ENCODE measurements around the gene PRIM2. TPM values are rescaled to one million over a fixed set of nuclear protein-coding genes. Genes with fewer than 3 reads are reported as not detected.

PRIM2 gene
- total and polyA plus RNA-seq, 9 donors: 5.9 to 12.0 (median 9.8) TPM

- TF ChIP-seq CTCF (IDR thresholded peaks at IDR 0.05) (no peak), EP300 (IDR thresholded peaks at IDR 0.05) (no peak)
- Histone ChIP-seq H3K27me3 (no peaks in the 10 kb centered on the region), H3K27ac (no peak overlapping the region), H3K9me3 (no peaks in the 10 kb centered on the region), H3K4me3 (no peak overlapping the region), H3K36me3 (no peaks in the 10 kb centered on the region), H3K4me1 (ENCODE audit: insufficient read depth) (peaks cover 4% of the 10 kb centered on the region)
- DNase-seq: no peak
- intact Hi-C loops (cut with DNase I): loop anchor here in 3 of 4 donors (5.0 to 10.0 kb wide), 5 partner anchors 60 to 413 kb away; no protein-coding TSS in a partner anchor
- 93 to 95% (median 94%) methylated on average over 1 of the region's 1 CpG for WGBS, 3 donors
Observed at GRCh38 chr6:57315111-57315510, 2.3 kb upstream of the PRIM2 start.

- intact Hi-C loops (cut with DNase I): loop anchor here in 3 of 4 donors (5.0 to 10.0 kb wide), 5 partner anchors 61 to 414 kb away; no protein-coding TSS in a partner anchor
- no peak overlapping the region for H3K4me3 ChIP-seq
- no peak overlapping the region for H3K27ac ChIP-seq
- DNase-seq: no peak
- TF ChIP-seq EP300 (IDR thresholded peaks at IDR 0.05) (no peak), POLR2A (IDR thresholded peaks at IDR 0.05) (no peak), CTCF (IDR thresholded peaks at IDR 0.05) (no peak)
- H3K27me3 ChIP-seq: no peaks in the 10 kb centered on the region
- H3K4me1 ChIP-seq (ENCODE audit: insufficient read depth): peaks cover 4% of the 10 kb centered on the region
- H3K9me3 ChIP-seq: no peaks in the 10 kb centered on the region
- H3K36me3 ChIP-seq: no peaks in the 10 kb centered on the region
- WGBS, 3 donors: 70 to 73% (median 72%) methylated on average over 9 of the region's 9 CpGs
Observed at GRCh38 chr6:57315851-57316250, 1.6 kb upstream of the PRIM2 start.

GRCh38 chr6:57316581-57317059, 810 bp upstream of the PRIM2 start:
- Histone ChIP-seq H3K4me1 (ENCODE audit: insufficient read depth) (peaks cover 4% of the 10 kb centered on the region), H3K27me3 (no peaks in the 10 kb centered on the region), H3K27ac (no peak overlapping the region), H3K36me3 (no peaks in the 10 kb centered on the region), H3K4me3 (peak overlapping the region; percentile 63), H3K9me3 (no peaks in the 10 kb centered on the region)
- DNase-seq: peak; percentile 69 to 86 (median 83)
- intact Hi-C loops (cut with DNase I): loop anchor here in 3 of 4 donors (5.0 to 10.0 kb wide), 5 partner anchors 62 to 414 kb away; no protein-coding TSS in a partner anchor
- TF ChIP-seq POLR2A (IDR thresholded peaks at IDR 0.05): no peak
- TF ChIP-seq CTCF (IDR thresholded peaks at IDR 0.05): peak; percentile 73 to 87 (median 83)
- no peak for TF ChIP-seq EP300 (IDR thresholded peaks at IDR 0.05)
- WGBS, 3 donors: 0% methylated on average over 26 of the region's 26 CpGs

- intact Hi-C loops (cut with DNase I): loop anchor here in 1 of 4 donors (10.0 kb wide), 1 partner anchor 420 kb away; no protein-coding TSS in a partner anchor
- H3K36me3 ChIP-seq: no peaks in the 10 kb centered on the region
Observed at GRCh38 chr6:57324538-57324937, 7.1 kb downstream of the PRIM2 start.

More at GRCh38 chr6:57324538-57324937, 7.1 kb downstream of the PRIM2 start:
- DNase-seq: no peak
- 0 to 12% (median 5%) methylated on average over 1 of the region's 1 CpG for WGBS, 3 donors
- no peak overlapping the region for H3K27ac ChIP-seq
- no peak overlapping the region for H3K4me3 ChIP-seq
- TF ChIP-seq POLR2A (IDR thresholded peaks at IDR 0.05) (no peak), CTCF (IDR thresholded peaks at IDR 0.05) (peak in 1 of 3 donors; percentile 33), EP300 (IDR thresholded peaks at IDR 0.05) (no peak)
- H3K27me3 ChIP-seq: no peaks in the 10 kb centered on the region
- H3K4me1 ChIP-seq (ENCODE audit: insufficient read depth): no peaks in the 10 kb centered on the region
- no peaks in the 10 kb centered on the region for H3K9me3 ChIP-seq
